OCI-LY1 (cell line): ENCODE measurements around the gene VTI1A.

ENCODE experiments used
- EZH2 ChIP-seq: fragments of 200-600 bp; sonication (generic), shearing (Covaris generic); IDR thresholded peaks from 2 replicates; pipeline ENCODE4 v1.8.0; 2017; ENCODE audit warnings: borderline replicate concordance, mixed run types, mild to moderate bottlenecking, antibody characterized with exemption, low read length, moderate library complexity, mixed read lengths
- TF ChIP-seq, protein P1 (sequence below): fragments of 200-600 bp; sonication (generic), shearing (Covaris generic); IDR thresholded peaks from 2 replicates; pipeline ENCODE4 v1.5.1; 2017; ENCODE audit warnings: mild to moderate bottlenecking, antibody characterized with exemption, low read length, moderate library complexity, mixed read lengths

DNA sequence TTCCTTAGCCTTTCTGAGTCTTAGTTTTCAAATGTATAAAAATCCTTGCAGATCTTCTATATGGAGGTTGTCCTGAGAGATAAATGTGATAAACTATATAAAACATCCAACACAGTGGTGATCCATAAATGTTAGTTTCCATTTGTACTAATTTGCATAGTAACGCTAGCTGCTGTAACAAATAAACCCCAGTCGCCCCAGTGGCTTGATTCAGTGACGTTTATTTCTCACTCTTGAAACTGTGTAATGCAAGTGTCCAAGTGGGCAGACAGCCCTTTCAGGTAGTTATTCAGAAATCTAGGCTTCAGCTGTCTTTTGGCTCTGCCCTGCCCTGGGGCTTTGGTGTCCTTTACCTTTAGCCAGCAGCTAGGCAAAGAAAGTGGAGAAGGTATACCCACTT lies 106.3 kb downstream of the VTI1A start:
- TF ChIP-seq, protein P1, sequence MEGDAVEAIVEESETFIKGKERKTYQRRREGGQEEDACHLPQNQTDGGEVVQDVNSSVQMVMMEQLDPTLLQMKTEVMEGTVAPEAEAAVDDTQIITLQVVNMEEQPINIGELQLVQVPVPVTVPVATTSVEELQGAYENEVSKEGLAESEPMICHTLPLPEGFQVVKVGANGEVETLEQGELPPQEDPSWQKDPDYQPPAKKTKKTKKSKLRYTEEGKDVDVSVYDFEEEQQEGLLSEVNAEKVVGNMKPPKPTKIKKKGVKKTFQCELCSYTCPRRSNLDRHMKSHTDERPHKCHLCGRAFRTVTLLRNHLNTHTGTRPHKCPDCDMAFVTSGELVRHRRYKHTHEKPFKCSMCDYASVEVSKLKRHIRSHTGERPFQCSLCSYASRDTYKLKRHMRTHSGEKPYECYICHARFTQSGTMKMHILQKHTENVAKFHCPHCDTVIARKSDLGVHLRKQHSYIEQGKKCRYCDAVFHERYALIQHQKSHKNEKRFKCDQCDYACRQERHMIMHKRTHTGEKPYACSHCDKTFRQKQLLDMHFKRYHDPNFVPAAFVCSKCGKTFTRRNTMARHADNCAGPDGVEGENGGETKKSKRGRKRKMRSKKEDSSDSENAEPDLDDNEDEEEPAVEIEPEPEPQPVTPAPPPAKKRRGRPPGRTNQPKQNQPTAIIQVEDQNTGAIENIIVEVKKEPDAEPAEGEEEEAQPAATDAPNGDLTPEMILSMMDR = no peak
- no peak for TF ChIP-seq EZH2
